CD4-positive, alpha-beta T cell treated with Interleukin-12 subunit alpha and Interleukin-12 subunit beta, for 1 hour (primary cell): ENCODE data around the gene DGKE.
A peak's percentile ranks its signal among the peaks of the same experiment; 100 is the strongest.

Experiments used
- DNase-seq: peaks from one replicate; pipeline ENCODE4 v3.0.0-alpha.2; 2020

Gene DGKE

GRCh38 chr17:56892333-56892732 is 58.4 kb downstream of the DGKE start:
- DNase-seq = no peak

- DNase-seq = no peak
Observed at GRCh38 chr17:56893503-56893902, 59.6 kb downstream of the DGKE start.

- no peak for DNase-seq
Observed at GRCh38 chr17:56894859-56895455, 61.0 kb downstream of the DGKE start.

- no peak for DNase-seq
Observed at GRCh38 chr17:56896217-56896967, 62.4 kb downstream of the DGKE start.

GRCh38 chr17:56896968-56897359 is 63.0 kb downstream of the DGKE start:
- no peak for DNase-seq

DNA sequence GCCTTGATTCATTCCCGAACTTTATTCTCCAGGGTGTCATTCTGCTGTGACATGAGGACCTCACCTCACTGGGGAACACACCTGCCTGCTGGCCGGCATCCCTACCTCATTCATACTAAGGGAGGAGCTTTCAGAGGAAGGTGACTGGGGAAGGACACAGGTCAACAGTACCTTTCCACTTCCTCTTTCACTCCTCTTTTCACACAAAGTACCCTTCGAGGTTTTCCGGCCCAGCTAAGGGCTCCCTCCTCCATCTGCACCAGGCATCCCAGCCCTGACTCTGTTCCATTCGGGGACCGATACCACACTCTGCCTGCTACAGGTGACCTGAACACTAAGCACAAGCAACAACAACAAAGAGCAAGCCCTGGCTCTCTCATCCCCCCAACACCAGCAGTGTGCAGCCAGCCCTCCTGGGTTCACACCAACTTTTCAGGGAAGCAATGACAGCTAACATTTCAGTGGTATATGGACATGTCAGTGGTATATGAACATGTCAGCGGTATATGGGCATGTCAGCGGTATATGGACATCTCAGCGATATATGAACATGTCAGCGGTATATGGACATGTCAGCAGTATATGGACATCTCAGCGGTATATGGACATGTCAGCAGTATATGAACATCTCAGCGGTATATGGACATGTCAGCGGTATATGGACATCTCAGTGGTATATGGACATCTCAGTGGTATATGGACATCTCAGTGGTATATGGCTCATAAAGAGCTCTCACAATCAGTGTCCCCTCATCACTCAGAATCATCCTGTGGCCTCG is 63.9 kb downstream of the DGKE start:
- no peak for DNase-seq

GRCh38 chr17:56898874-56899273 is 64.9 kb downstream of the DGKE start:
- no peak for DNase-seq

DNA sequence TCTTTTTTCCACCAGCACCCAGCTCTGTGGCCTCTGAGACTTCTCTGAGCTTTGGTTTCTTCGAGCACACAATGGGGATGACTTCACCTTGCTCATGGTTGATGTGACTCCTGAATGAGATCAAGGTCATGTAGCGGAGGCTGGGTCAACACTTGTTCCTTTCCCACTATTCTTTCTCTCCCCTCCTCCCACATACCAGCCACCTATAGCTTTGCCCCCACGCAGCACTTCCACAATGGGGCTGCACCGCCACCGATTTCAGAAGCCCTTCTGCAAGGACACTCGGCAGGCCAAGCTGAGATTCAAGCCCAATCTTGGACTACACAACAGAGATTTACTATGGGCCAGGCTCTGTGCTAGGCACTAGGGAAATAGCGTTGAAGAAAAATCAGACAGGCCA is 65.5 kb downstream of the DGKE start:
- DNase-seq = no peak

DNA sequence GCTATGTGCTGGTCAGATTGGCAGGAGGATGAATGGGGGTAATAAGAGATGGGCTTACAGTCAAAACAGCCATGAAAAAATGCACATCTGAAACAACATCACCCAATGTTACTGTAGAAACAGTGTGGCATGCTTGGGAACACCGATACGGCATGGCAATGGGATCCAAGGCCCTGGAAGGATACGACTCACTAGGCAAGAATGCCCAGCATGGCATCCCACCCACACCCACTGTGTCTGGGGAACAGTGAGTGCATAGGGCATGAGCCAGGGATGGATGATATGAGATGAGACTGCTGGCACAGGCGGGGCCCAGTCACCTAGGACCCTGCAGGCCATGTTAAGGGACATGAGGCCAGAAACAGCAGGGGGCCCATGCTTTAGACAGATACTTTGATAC is 68.4 kb downstream of the DGKE start:
- DNase-seq = no peak

GRCh38 chr17:56903560-56903959 is 69.6 kb downstream of the DGKE start:
- DNase-seq = no peak

- DNase-seq = peak; percentile 27
Observed at GRCh38 chr17:56908001-56908542, 74.1 kb downstream of the DGKE start.

- DNase-seq = no peak
Observed at GRCh38 chr17:56909742-56910508, 76.0 kb downstream of the DGKE start.

DNA sequence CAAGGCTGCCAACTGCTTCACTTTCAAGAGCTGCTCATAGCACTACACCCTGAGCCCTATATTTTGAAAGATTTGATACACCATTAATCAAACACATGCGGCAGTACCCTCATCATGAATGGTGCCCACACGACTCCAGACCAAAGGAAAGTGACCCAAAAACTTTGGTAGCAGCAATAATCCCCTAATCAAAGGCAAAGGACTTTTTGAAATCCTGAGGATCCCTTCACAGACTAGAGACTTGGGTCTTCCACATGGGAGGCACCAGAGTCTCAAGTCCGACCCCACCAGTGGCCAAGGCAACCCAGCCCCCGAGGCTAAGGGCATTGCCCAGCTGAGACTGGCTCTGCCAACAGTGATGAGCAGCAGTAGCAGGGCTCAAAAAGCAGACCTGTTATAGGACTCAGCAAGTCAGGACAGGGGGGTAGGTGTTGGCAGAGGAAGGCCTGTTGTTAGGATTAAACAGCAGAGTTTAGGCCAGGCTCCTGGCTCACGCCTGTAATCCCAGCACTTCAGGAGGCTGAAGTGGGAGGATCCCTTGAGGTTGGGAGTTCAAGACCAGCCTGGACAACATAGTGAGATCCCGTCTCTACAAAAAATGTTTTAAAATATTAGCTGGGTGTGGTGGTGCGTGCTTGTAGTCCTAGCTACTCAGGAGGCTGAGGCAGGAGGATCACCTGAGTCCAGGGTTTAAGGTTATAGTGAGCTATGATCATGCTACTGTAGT is 76.7 kb downstream of the DGKE start:
- no peak for DNase-seq

GRCh38 chr17:56912105-56912999 is 78.4 kb downstream of the DGKE start:
- no peak for DNase-seq

GRCh38 chr17:56913000-56913311 is 79.0 kb downstream of the DGKE start:
- no peak for DNase-seq

DNA sequence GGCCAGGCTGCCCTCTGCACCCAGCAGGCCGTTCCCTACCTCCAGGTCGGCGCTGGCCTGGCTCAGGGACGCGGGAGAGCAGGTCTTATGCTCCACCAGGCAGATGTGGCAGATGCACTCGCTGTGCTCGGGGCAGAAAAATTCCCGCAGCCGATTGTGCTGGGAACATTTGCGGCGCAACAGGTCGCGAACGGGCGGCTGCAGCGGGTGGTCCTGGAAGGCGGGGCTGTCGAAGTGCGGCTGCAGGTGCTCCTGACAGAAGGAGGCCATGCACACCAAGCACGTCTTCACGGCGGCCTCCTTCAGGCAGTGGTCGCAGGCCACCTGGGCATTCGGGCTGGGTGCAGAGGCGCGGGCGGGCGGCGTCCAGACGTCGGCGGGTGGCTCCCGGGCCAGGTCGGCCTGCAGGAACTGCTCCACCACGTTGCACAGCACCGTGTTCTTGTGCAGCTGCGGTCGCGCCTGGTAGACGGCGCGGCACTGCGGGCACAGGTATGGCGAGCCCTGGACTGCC is 79.5 kb downstream of the DGKE start:
- no peak for DNase-seq

GRCh38 chr17:56913867-56914580 is 80.1 kb downstream of the DGKE start, which contains the start of gene TRIM25:
Gene TRIM25, minus strand, starts transcription at chr17:56914049. Its CDS starts 61 bp downstream, at chr17:56913988.
- DNase-seq = peak; percentile 84

DNA sequence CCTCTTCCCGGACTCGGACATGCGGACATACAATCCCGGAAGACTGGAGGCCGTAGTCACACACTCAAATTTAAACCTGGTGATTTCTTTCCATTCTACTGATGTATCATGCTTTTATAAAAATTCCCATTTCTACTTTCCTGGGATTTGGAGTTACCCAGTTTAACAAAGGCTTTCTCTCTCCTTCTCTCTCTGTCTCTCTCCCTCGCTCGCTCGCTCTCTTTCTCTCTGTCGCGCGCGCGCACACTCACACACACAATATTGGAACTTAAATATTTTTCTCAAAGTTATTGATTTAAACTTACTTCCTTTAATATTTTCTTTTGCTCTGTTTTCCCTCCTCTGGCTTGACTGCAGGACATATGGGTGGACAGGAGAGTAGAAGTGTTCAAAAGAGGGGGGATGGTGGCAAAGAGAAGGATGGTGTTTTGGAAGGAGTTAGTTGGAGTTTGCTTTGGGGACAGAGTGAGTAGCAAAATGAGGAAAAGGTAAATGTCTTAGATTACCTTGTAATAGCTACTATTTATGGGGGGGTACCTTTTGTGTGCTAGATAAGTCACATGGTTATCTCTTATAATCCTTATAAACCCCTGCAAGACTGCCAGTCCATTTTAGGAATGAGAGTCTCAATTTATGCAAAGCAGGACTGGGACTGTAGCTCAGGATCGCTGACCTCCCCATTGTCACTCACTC is 80.8 kb downstream of the DGKE start:
- no peak for DNase-seq

DNA sequence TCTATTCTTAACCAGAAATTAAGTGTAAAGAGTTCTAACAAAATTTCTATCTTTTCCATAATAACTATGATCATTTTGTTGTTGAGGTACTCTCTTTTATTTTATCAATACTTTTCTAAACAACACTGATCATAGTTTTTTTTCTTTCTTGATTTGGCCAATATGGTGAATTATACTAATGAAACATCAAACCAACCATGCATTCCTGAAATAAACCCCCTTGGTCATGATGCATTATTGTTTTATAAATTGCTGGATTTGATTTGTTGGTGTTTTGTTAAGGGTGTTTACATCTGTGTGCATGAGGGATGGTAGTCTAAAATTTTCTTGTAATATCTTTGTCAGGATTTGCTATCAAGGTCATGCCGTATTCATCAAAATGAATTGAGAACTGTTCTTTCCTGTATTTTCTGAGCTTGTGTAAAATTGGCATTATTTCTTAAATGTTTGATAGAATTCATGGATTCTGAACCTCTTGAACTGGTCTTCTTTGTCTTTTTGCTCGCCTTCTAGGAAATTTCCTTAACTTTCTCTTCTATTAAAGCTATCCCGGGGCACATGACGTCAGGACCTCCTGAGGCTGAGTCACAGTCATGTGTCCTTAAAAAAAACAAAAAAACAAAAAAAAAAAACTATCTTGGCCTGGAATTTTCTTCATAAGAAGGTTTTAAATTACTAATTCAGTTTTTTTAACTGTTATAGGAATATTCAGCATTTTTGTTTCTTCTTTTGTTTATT is 83.8 kb downstream of the DGKE start:
- DNase-seq = no peak
